ENCODE results near the gene KRTAP5-11. TPM values are rescaled to one million over a fixed set of nuclear protein-coding genes. Genes with fewer than 3 reads are reported as not detected.
"Not testable (repeated sequence)": the region's sequence is repeated elsewhere in the genome, so short reads cannot be mapped to it uniquely, and the experiment has no call there.

KRTAP5-11 gene
- polyA plus RNA-seq, 4 donors: not detected

- DNase-seq (ENCODE audit: low read depth in 4 of 4, low spot score in 2 of 4): not testable (repeated sequence)
Observed at GRCh38 chr11:71582969-71583368, 294 bp upstream of the KRTAP5-11 start.

- no peak for DNase-seq (ENCODE audit: low read depth in 4 of 4, low spot score in 2 of 4)
Observed at GRCh38 chr11:71581826-71582225, 849 bp downstream of the KRTAP5-11 start.

GRCh38 chr11:71580057-71581003 lies 2.3 kb downstream of the KRTAP5-11 start:
- DNase-seq (ENCODE audit: low read depth in 4 of 4, low spot score in 2 of 4): no peak

GRCh38 chr11:71579513-71579912 lies 3.2 kb downstream of the KRTAP5-11 start:
- DNase-seq (ENCODE audit: low read depth in 4 of 4, low spot score in 2 of 4): not testable (repeated sequence)

- DNase-seq (ENCODE audit: low read depth in 4 of 4, low spot score in 2 of 4): no peak
Observed at GRCh38 chr11:71577469-71578004, 5.1 kb downstream of the KRTAP5-11 start.

GRCh38 chr11:71576688-71577465 lies 5.8 kb downstream of the KRTAP5-11 start:
- not testable (repeated sequence) for DNase-seq (ENCODE audit: low read depth in 4 of 4, low spot score in 2 of 4)

- DNase-seq (ENCODE audit: low read depth in 4 of 4, low spot score in 2 of 4): no peak
Observed at GRCh38 chr11:71575723-71576424, 6.8 kb downstream of the KRTAP5-11 start.

GRCh38 chr11:71574418-71574817 lies 8.3 kb downstream of the KRTAP5-11 start:
- DNase-seq (ENCODE audit: low read depth in 4 of 4, low spot score in 2 of 4): no peak

- no peak for DNase-seq (ENCODE audit: low read depth in 4 of 4, low spot score in 2 of 4)
Observed at GRCh38 chr11:71572811-71573210, 9.9 kb downstream of the KRTAP5-11 start.

- not testable (repeated sequence) for DNase-seq (ENCODE audit: low read depth in 4 of 4, low spot score in 2 of 4)
Observed at GRCh38 chr11:71571101-71571850, 11.4 kb downstream of the KRTAP5-11 start.

- DNase-seq (ENCODE audit: low read depth in 4 of 4, low spot score in 2 of 4): no peak
Observed at GRCh38 chr11:71568704-71569349, 13.8 kb downstream of the KRTAP5-11 start.

GRCh38 chr11:71567633-71568032 lies 15.0 kb downstream of the KRTAP5-11 start:
- DNase-seq (ENCODE audit: low read depth in 4 of 4, low spot score in 2 of 4): not testable (repeated sequence)

- not testable (repeated sequence) for DNase-seq (ENCODE audit: low read depth in 4 of 4, low spot score in 2 of 4)
Observed at GRCh38 chr11:71566626-71567599, 15.8 kb downstream of the KRTAP5-11 start.

- no peak for DNase-seq (ENCODE audit: low read depth in 4 of 4, low spot score in 2 of 4)
Observed at GRCh38 chr11:71566081-71566620, 16.5 kb downstream of the KRTAP5-11 start.

- no peak for DNase-seq (ENCODE audit: low read depth in 4 of 4, low spot score in 2 of 4)
Observed at GRCh38 chr11:71565263-71565662, 17.4 kb downstream of the KRTAP5-11 start, which contains the start of gene KRTAP5-10. KRTAP5-10 (plus strand) TSS chr11:71565563; CDS start chr11:71565588, 25 bp downstream.

GRCh38 chr11:71564430-71564829 lies 18.2 kb downstream of the KRTAP5-11 start:
- no peak for DNase-seq (ENCODE audit: low read depth in 4 of 4, low spot score in 2 of 4)

- DNase-seq (ENCODE audit: low read depth in 4 of 4, low spot score in 2 of 4): no peak
Observed at GRCh38 chr11:71563406-71563805, 19.3 kb downstream of the KRTAP5-11 start.

- no peak for DNase-seq (ENCODE audit: low read depth in 4 of 4, low spot score in 2 of 4)
Observed at GRCh38 chr11:71562120-71562519, 20.6 kb downstream of the KRTAP5-11 start.
